Neural progenitor cell (in vitro differentiated cells): ENCODE results near the gene DISC1. TPM values are rescaled to one million over a fixed set of nuclear protein-coding genes. Genes with fewer than 3 reads are reported as not detected.

Experiments
- DNase-seq: peaks from one replicate; pipeline ENCODE4 v3.0.0-alpha.2; 2016; ENCODE audit warnings: low spot score
- H2AFZ ChIP-seq: fragments of 200-600 bp; sonication (generic); replicated peaks from 2 replicates; pipeline ENCODE4 v1.6.1; 2016; ENCODE audit warnings: antibody characterized with exemption
- H3F3A ChIP-seq: fragments of 200-600 bp; sonication (generic); 2 replicates; pipeline ENCODE4 v1.6.1; 2016; ENCODE audit warnings: antibody characterized with exemption, low read depth
- H3K27ac ChIP-seq: fragments of 200-600 bp; sonication (generic); 2 replicates; pipeline ENCODE4 v1.5.1; 2016; ENCODE audit warnings: mild to moderate bottlenecking
- H3K27me3 ChIP-seq: fragments of 200-600 bp; sonication (generic); 2 replicates; pipeline ENCODE4 v1.6.1; 2016; ENCODE audit warnings: mild to moderate bottlenecking, moderate library complexity
- H3K36me3 ChIP-seq: fragments of 200-600 bp; sonication (generic); 2 replicates; pipeline ENCODE4 v1.5.1; 2016
- H3K4me1 ChIP-seq: fragments of 200-600 bp; sonication (generic); 2 replicates; pipeline ENCODE4 v1.6.1; 2016; ENCODE audit warnings: mixed run types
- H3K4me2 ChIP-seq: fragments of 200-600 bp; sonication (generic); 2 replicates; pipeline ENCODE4 v1.6.1; 2016
- H3K4me3 ChIP-seq: fragments of 200-600 bp; sonication (generic); 2 replicates; pipeline ENCODE4 v1.5.1; 2016
- H3K79me2 ChIP-seq: fragments of 200-600 bp; sonication (generic); 2 replicates; pipeline ENCODE4 v1.6.1; 2016; ENCODE audit warnings: low read depth
- H3K9ac ChIP-seq: fragments of 200-600 bp; sonication (generic); 2 replicates; pipeline ENCODE4 v1.6.1; 2016
- H3K9me3 ChIP-seq: fragments of 200-600 bp; sonication (generic); 2 replicates; pipeline ENCODE4 v1.5.1; 2016; ENCODE audit warnings: low read depth
- H4K20me1 ChIP-seq: fragments of 200-600 bp; sonication (generic); 2 replicates; pipeline ENCODE4 v1.6.1; 2016; ENCODE audit warnings: low read depth
- H3K27ac Mint-ChIP-seq: 3 replicates; pipeline ENCODE4 v1.8.0; 2021; ENCODE audit warnings: mixed read lengths
- H3K27me3 Mint-ChIP-seq: 2 replicates; pipeline ENCODE4 v1.8.0; 2022; ENCODE audit warnings: low read depth, mild to moderate bottlenecking, inconsistent platforms, moderate library complexity, mixed read lengths; ENCODE audit not compliant: insufficient read depth
- H3K36me3 Mint-ChIP-seq: 3 replicates; pipeline ENCODE4 v1.8.0; 2021; ENCODE audit warnings: mixed read lengths
- H3K4me1 Mint-ChIP-seq: 3 replicates; pipeline ENCODE4 v1.8.0; 2021; ENCODE audit warnings: mixed read lengths
- H3K4me3 Mint-ChIP-seq: 3 replicates; pipeline ENCODE4 v1.8.0; 2021; ENCODE audit warnings: mild to moderate bottlenecking, moderate library complexity, mixed read lengths
- H3K9me3 Mint-ChIP-seq: 3 replicates; pipeline ENCODE4 v1.8.0; 2020; ENCODE audit warnings: mixed read lengths
- CTCF ChIP-seq: fragments of 200-600 bp; sonication (generic); IDR thresholded peaks from 2 replicates; pipeline ENCODE4 v1.5.1; 2017; ENCODE audit warnings: antibody characterized with exemption, mild to moderate bottlenecking
- EZH2 ChIP-seq: fragments of 200-600 bp; sonication (generic); IDR thresholded peaks from 2 replicates; pipeline ENCODE4 v1.6.1; 2017; ENCODE audit warnings: antibody characterized with exemption, mild to moderate bottlenecking, moderate library complexity
- EZH2phosphoT487 ChIP-seq: fragments of 200-600 bp; sonication (generic); IDR thresholded peaks from 2 replicates; pipeline ENCODE4 v1.6.1; 2017; ENCODE audit warnings: antibody characterized with exemption
- total RNA-seq: library from RNA; depleted of rRNA; stranded (reverse); fragments of >200 nt; gene quantifications from 2 replicates; pipeline ENCODE4 v1.2.3, GENCODE V29; 2015; ENCODE audit warnings: low replicate concordance

The DISC1 gene
- total RNA-seq, 1 donor from 2014 or later: 1.8 TPM

GRCh38 chr1:231750296-231750695 lies 123.7 kb downstream of the DISC1 start:
- H4K20me1 ChIP-seq: no peaks in the 10 kb centered on the region
- Mint-ChIP-seq H3K4me3 (no peak overlapping the region), H3K9me3 (peaks cover 11% of the 10 kb centered on the region), H3K27ac (no peak overlapping the region), H3K27me3 (peaks cover 5% of the 10 kb centered on the region), H3K4me1 (peaks cover 3% of the 10 kb centered on the region), H3K36me3 (peaks cover 10% of the 10 kb centered on the region)
- DNase-seq: no peak
- H3K9me3 ChIP-seq: no peaks in the 10 kb centered on the region
- H3K9ac ChIP-seq: no peak overlapping the region
- no peak overlapping the region for H3K4me3 ChIP-seq
- no peaks in the 10 kb centered on the region for H3F3A ChIP-seq
- no peak overlapping the region for H2AFZ ChIP-seq
- no peaks in the 10 kb centered on the region for H3K4me1 ChIP-seq
- H3K27me3 ChIP-seq: no peaks in the 10 kb centered on the region
- H3K36me3 ChIP-seq: no peaks in the 10 kb centered on the region
- H3K79me2 ChIP-seq: no peaks in the 10 kb centered on the region
- H3K4me2 ChIP-seq: no peak overlapping the region
- TF ChIP-seq EZH2 (no peak), EZH2phosphoT487 (no peak), CTCF (no peak)
- H3K27ac ChIP-seq: no peak overlapping the region

- Histone ChIP-seq H3K79me2 (no peaks in the 10 kb centered on the region), H4K20me1 (no peaks in the 10 kb centered on the region), H3K27ac (no peak overlapping the region), H3K4me3 (no peak overlapping the region), H3K36me3 (no peaks in the 10 kb centered on the region), H3K9ac (no peak overlapping the region), H3K9me3 (no peaks in the 10 kb centered on the region), H3K4me2 (no peak overlapping the region), H2AFZ (no peak overlapping the region), H3F3A (no peaks in the 10 kb centered on the region), H3K4me1 (no peaks in the 10 kb centered on the region), H3K27me3 (no peaks in the 10 kb centered on the region)
- Mint-ChIP-seq H3K36me3 (peaks cover 10% of the 10 kb centered on the region), H3K4me1 (peaks cover 3% of the 10 kb centered on the region), H3K9me3 (peaks cover 11% of the 10 kb centered on the region), H3K27me3 (peaks cover 5% of the 10 kb centered on the region), H3K27ac (no peak overlapping the region), H3K4me3 (no peak overlapping the region)
- DNase-seq: no peak
- TF ChIP-seq EZH2 (no peak), CTCF (no peak), EZH2phosphoT487 (no peak)
These were observed 124.3 kb downstream of the DISC1 start for GRCh38 chr1:231750818-231751362.

- H3K9me3 ChIP-seq: no peaks in the 10 kb centered on the region
- H3K4me2 ChIP-seq: no peak overlapping the region
- H3K4me3 ChIP-seq: no peak overlapping the region
- Mint-ChIP-seq H3K36me3 (peaks cover 10% of the 10 kb centered on the region), H3K4me1 (peaks cover 3% of the 10 kb centered on the region), H3K9me3 (peaks cover 8% of the 10 kb centered on the region), H3K27ac (no peak overlapping the region), H3K4me3 (no peak overlapping the region), H3K27me3 (peaks cover 5% of the 10 kb centered on the region)
- H2AFZ ChIP-seq: no peak overlapping the region
- no peaks in the 10 kb centered on the region for H3K36me3 ChIP-seq
- no peaks in the 10 kb centered on the region for H3K79me2 ChIP-seq
- H3K4me1 ChIP-seq: no peaks in the 10 kb centered on the region
- no peak for DNase-seq
- TF ChIP-seq CTCF (no peak), EZH2 (no peak), EZH2phosphoT487 (no peak)
- H3F3A ChIP-seq: no peaks in the 10 kb centered on the region
- H4K20me1 ChIP-seq: no peaks in the 10 kb centered on the region
- no peaks in the 10 kb centered on the region for H3K27me3 ChIP-seq
- H3K27ac ChIP-seq: no peak overlapping the region
- no peak overlapping the region for H3K9ac ChIP-seq
These were observed 124.8 kb downstream of the DISC1 start for GRCh38 chr1:231751415-231751814.
